HG03066 (cell line): Measurements from ENCODE around the gene RMND5A.

ENCODE experiments used
- ATAC-seq: cut with Tn5 transposase; IDR thresholded peaks from one replicate; pipeline ENCODE4 v1.9.1; 2021; ENCODE audit warnings: low read depth; ENCODE audit not compliant: unreplicated experiment

RMND5A gene

DNA sequence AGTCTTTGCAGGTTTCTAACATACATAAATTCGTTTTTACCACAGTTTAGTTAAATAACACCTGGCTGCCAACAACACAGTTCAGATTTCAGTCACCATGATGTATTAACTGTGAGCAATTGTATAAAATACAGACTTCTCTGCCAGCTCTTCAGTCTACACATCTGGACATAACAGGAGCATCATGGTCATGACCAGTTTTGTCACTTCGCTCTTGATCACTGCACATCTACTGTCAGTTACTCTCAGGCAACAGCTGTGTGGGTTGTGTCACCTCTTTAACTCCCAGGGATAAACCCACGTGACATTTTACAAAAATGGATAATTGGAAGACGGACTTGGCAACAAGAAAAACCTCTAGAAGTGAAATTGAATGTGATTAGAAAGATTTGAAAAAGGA is 40.3 kb downstream of the RMND5A start:
- no peak for ATAC-seq

DNA sequence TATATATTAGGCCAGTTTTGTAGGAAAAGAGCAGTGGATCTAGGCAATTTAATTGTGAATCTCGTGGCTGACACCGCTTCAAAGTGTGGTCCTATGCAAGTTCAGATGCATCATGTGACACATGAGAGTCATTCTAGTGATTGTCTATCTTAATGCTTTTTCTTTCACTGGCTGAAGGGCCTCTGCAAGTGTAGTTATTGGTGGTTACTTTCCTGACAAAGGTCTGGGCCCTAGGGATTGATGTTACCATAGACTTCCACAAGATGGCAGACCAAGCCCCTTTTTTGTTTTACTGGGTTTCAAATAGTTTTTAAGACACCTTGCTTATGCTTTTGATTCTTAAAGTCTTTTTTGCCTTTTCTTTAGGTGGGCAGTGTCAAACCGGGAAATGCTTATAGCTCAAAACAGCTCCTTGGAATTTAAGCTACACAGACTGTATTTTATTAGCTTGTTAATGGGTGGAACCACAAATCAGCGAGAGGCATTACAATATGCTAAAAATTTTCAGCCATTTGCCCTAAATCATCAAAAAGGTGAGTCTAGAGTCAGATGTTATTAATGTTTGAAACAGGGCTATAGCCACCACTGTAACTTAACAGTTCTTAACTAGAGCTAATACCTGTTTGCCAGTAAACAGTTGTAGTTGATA is 44.7 kb downstream of the RMND5A start:
- ATAC-seq: no peak

- ATAC-seq: no peak
These were observed 45.2 kb downstream of the RMND5A start for GRCh38 chr2:86765310-86765695.

DNA sequence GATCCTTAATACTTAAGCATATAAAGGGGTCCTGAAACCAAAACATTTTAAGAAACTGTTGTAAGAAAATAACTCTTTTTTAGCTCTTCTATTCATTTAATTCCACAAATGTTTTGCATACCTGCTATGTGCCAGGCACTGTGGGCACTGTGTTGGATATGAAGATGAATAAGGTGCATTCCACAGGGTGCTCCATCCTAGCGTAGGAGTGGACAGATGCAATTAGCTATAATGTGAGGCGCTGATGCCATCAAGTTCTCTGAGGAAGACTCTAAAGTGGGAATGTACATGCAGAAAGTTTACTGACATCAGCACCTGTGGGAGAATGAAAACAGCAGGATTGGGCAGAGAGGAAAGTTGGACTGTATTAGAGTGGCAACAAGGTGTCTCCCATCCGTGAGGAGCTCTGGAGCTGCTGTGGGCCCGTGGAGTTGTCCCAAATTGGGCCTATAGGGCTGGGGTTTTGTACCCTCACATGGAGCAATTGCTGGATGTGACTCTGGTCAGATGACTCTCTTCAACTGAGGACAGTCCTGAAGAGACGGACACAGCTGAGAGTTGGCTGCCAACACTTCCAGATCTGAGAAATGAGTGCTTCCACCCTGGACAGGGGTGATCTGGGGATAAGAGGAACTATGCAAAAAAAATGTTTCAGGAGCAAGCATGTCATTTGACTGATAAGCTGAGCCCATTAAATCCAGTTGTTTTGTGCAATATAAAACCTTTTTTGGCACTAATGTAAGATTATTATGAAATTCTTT is 48.3 kb downstream of the RMND5A start:
- ATAC-seq: no peak

DNA sequence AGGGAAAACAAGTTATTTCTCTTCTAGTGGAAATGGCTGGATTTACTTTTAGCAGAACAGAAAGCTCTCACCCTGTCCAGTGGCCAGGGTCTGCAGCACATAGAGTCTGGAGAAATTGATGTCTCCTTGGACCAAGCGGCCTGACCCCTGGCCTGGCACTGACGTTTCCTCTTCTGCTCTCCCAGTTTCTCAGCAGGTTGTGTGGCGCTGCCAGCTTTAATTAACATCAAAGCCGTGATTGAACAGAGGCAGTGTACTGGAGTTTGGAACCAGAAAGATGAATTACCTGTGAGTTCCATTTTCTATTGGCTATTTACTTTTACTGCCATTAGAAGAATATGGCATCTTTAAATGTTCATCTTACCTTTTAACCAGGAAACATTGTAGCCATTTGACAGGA is 49.7 kb downstream of the RMND5A start:
- no peak for ATAC-seq

GRCh38 chr2:86770816-86771301 is 50.8 kb downstream of the RMND5A start:
- ATAC-seq: no peak

DNA sequence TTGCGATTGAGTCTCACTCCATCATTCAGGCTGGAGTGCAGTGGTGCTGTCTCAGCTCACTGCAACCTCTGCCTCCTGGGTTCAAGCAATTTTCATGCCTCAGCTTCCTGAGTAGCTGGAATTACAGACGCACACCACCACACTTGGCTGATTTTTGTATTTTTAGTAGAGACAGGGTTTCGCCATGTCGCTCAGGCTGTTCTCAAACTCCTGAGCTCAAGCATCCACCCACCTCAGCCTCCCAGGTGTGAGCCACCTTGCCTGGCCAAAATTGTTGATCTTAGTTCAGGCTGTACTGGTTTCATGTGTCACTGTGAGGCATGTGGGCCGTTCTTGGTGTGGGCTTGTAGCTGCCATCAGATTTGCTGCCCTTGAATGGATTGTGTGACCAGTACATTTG is 52.5 kb downstream of the RMND5A start:
- ATAC-seq: no peak

GRCh38 chr2:86774862-86775261 is 54.8 kb downstream of the RMND5A start:
- ATAC-seq: no peak

- ATAC-seq: no peak
These were observed 55.2 kb downstream of the RMND5A start for GRCh38 chr2:86775338-86775737.

DNA sequence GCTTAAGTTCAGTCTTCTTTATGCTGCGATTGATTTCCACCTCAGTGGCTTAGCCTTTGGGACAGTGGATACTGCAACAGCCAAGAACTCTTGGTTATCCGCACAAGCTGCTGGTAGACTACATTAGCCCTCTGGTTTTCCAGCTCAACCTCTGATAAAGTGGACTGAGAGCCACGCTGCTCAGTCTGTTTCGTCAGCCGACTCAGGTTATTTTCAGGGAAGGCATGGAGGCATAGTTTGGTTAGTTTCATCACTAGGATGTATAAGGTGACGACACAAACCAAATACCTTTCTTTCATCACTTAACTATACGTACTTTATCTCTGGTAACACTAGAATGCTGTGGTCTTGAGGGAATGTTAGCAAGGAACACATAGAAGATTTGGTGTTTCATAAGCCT is 56.4 kb downstream of the RMND5A start:
- ATAC-seq: no peak

DNA sequence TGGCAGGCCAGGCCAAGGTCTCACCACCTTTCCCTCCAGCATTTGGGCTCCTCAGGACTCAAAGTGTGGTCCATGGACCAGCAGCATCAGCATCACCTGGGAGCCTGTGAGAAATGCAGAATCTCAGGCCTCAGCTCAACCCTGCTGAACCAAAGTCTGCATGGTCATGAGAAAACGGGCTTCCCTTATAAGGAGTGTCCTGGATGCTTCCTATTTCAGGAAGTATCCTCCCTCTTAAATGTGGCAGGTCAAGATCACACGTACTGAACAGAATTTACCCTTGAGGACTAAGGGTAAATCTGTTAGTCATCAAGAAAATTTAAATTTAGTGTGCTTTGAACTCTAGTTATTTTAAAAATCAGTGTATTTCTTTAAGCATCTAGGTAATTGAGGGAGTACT is 58.9 kb downstream of the RMND5A start:
- ATAC-seq: no peak

DNA sequence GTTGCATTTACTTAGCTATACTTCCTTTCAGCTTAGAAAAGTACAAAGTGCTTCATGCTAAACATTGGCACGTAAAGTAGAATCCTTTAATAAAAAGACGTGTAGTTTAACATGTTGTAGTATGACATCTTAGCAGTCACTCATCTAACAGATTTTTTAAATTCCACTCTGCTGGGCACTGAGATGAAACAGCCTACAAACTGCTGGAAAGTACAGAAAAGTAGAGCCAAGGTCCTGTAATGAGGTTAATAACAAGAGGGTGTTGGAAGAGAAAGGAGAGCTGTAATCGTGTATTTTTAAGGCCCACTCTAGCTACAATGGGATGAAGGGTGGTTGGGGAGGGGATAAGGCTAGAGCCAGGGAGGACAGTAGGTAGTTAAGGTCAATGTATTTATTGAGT is 59.9 kb downstream of the RMND5A start:
- no peak for ATAC-seq

- ATAC-seq: no peak
These were observed 61.3 kb downstream of the RMND5A start for GRCh38 chr2:86781363-86781762.

DNA sequence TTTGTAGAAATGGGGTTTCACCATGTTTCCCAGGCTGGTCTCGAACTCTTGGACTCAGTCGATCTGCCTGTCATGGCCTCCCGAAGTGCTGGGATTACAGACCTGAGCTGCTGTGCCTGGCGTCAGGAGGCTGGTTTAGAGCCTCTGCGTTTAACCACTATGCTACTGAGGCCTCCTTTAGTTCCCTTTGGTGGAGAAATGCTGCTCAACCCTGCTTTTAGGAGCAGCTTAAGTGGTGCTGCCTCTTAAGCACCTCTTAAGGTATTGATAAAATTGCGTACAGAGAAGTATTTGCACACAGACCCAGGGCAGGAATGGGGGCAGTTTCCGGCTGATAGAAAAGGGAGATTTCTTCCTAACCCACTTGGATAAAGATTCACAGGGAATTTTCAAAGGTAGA is 62.7 kb downstream of the RMND5A start:
- ATAC-seq: no peak

GRCh38 chr2:86783615-86784339 is 63.7 kb downstream of the RMND5A start:
- peak; percentile 97 for ATAC-seq

- ATAC-seq: no peak
These were observed 65.4 kb downstream of the RMND5A start for GRCh38 chr2:86785456-86785855.

DNA sequence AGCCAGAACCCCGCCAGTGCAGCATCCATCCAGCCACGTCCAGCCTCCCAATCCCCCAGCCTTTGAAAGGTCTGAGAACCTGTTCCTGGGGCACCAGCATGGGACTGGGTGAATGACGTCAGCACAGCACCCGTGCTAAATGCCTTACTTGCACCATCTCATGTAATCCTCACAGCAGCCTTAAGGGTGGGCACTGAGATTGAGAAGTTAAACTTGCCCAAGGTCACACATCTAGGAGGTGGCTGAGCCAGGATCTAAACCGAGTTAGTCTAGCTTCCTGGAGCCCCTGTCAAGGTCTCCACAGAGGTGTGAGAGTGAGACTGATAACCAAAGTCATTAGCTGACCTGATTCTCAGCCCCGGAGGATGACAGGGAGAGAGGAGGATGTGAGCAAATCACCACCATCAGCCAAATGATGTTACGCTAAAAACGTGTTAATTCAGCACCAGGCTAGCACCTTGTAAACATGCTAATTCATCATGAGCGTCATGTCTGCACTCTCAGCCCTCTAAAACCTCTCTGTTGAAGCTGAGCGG is 66.0 kb downstream of the RMND5A start:
- no peak for ATAC-seq

DNA sequence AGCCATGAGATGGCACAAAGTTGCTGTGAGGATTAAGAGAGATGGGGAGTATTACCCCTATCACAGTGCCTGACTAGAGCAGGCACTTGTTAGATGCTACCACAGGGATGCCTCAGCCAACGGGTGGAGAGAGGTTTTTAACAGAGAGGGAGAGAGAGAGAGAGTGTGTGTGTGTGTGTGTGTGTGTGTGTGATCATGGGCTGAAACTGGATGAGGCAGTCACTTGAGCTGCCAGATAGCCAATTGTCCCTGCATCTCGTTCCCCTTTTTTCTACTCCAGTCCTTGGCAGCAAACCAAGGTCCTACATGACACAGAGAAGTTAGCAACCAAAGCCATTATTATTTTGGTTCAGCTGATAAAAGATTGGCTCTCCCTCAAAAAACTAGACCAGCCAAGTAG is 67.6 kb downstream of the RMND5A start:
- ATAC-seq: no peak

- no peak for ATAC-seq
These were observed 68.1 kb downstream of the RMND5A start for GRCh38 chr2:86788165-86788564.

DNA sequence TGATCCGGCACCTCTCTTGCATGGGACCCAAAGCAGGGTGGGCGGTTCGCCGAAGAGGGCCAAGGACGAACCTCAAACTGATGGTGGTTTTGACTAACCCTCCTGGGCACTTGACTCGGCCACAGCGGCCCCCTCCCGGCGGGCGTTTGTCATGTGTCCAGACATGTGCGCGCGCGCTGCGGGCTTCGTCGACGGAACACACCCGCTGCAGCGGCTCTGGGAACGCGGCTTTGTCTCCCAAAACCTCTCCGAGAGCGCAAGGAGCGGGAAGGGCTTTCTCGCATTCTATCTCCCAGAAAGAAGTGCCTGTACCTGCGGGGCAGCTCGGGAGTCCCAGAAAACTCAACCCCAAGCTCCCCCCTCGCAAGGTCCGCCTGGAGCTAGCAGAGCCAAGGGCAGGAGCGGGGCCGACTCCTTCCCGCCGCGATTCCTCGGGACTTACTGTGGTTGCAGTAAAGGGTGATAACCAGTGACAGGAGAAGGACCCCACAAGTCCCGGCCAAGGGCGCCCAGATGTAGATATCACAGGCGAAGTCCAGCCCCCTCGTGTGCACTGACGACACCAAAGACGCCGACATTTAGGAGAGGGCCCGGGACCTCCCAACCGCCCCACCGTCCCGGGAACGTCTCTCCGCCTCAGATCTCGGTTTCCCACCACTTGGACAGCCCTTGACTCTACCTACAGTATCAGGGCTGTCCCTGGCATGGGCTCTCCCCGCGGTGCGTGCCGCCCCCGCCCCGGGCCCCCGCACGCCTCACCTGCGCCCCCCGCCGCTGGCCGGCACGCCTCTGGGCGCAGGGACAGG is 69.0 kb downstream of the RMND5A start:
- ATAC-seq: no peak
